Stomach (tissue), 9 donors: ENCODE measurements around the gene SLK. TPM values are rescaled to one million over a fixed set of nuclear protein-coding genes. Genes with fewer than 3 reads are reported as not detected.

Experiments used
- DNase-seq, 2 donors: peaks; one replicate each; pipeline versions ENCODE4 v3.0.0 to v3.0.0-alpha.2; 2013 to 2019
- H3K27ac ChIP-seq, 5 donors: fragments of 200-600 bp in 4 of 5; sonication (generic) in 4 of 5; one replicate each; pipeline ENCODE4 v1.5.1; 2013 to 2019; ENCODE audit warnings: mild to moderate bottlenecking in 1 of 5, moderate library complexity in 1 of 5
- H3K27me3 ChIP-seq, 3 donors: fragments of 200-600 bp; sonication (generic); one replicate each; pipeline ENCODE4 v1.5.1; 2017 to 2019; ENCODE audit warnings: mixed run types in 1 of 3
- H3K36me3 ChIP-seq, 4 donors: fragments of 200-600 bp; sonication (generic); 1 replicate in 3 of 4; 2 replicates in 1 of 4; pipeline ENCODE4 v1.5.1; 2016 to 2019
- H3K4me1 ChIP-seq, 4 donors: fragments of 200-600 bp; sonication (generic); one replicate each; pipeline ENCODE4 v1.5.1; 2016 to 2019
- H3K4me3 ChIP-seq, 4 donors: fragments of 200-600 bp; sonication (generic) in 3 of 4; one replicate each; pipeline ENCODE4 v1.5.1; 2016 to 2019; ENCODE audit warnings: mild to moderate bottlenecking in 1 of 4
- H3K9me3 ChIP-seq, 4 donors: fragments of 200-600 bp; sonication (generic); one replicate each; pipeline ENCODE4 v1.5.1; 2016 to 2019
- CTCF ChIP-seq, 7 experiments: fragments of 450-650 bp in 4 of 7; fragments of 200-600 bp in 3 of 7; sonication (generic) in 3 of 7; IDR thresholded peaks; one replicate each; pipeline ENCODE4 v1.5.1; 2016 to 2019; ENCODE audit warnings: antibody characterized with exemption in 7 of 7, control low read depth in 2 of 7, mild to moderate bottlenecking in 1 of 7
- EP300 ChIP-seq: sonication (generic); formaldehyde crosslinking; IDR thresholded peaks from one replicate; pipeline ENCODE4 v1.6.1; 2017; ENCODE audit warnings: antibody characterized with exemption
- POLR2A ChIP-seq, 4 donors: fragments of 450-650 bp; IDR thresholded peaks; one replicate each; pipeline ENCODE4 v1.6.1; 2016; ENCODE audit warnings: antibody characterized with exemption in 4 of 4, control low read depth in 2 of 4, mild to moderate bottlenecking in 1 of 4, moderate library complexity in 1 of 4
- POLR2AphosphoS5 ChIP-seq, 3 donors: sonication (generic); formaldehyde crosslinking; IDR thresholded peaks; one replicate each; pipeline ENCODE4 v1.6.1; 2016; ENCODE audit warnings: antibody characterized with exemption in 3 of 3
- WGBS, 5 donors: extraction: QIAGEN DNeasy Blood & Tissue Kit in 3 of 5; methylation state at CpG; one replicate each; pipeline versions ENCODE4 v1.1.5 to v1.1.7; 2013 to 2018; 5-methylcytosine and 5-hydroxymethylcytosine counted together
- intact Hi-C: fragments of 100-400 bp; cut with DNase I; formaldehyde crosslinking; loops from one replicate; pipeline ENCODE4 v1.15.1; 2023; ENCODE audit warnings: low total_unique reads
- polyA plus RNA-seq, 3 donors: library from polyadenylated mRNA; stranded (reverse); fragments of 200-250 nt; gene quantifications; one replicate each; pipeline ENCODE4 v1.2.3, GENCODE V29; 2013
- small RNA-seq, 4 donors: library from RNA; depleted of rRNA; stranded (forward); fragments of <200 nt; gene quantifications; one replicate each; pipeline ENCODE3, GENCODE V24; 2016
- total RNA-seq, 5 donors: library from RNA; depleted of rRNA; stranded (reverse); fragments of >200 nt; gene quantifications; one replicate each; pipeline versions ENCODE4 v1.1.0 to v1.2.3, GENCODE V29; 2014 to 2016
- donor health status: healthy with polysubstance abuse.
- donor health status: Bipolar disorder and iron deficiency.
- donor health status: healthy.

Gene SLK
- total and polyA plus RNA-seq, 8 donors = 10.1 to 94.5 (median 47.2) TPM

- Histone ChIP-seq H3K9me3 (no peaks in the 10 kb centered on the region), H3K4me1 (peaks cover 0 to 7% (median 0%) of the 10 kb centered on the region in 4 donors), H3K4me3 (no peak overlapping the region), H3K27me3 (no peaks in the 10 kb centered on the region), H3K27ac (no peak overlapping the region), H3K36me3 (no peaks in the 10 kb centered on the region)
- WGBS, 5 donors = 31 to 72% (median 40%) methylated on average over 3 of the region's 3 CpGs
- no peak for TF ChIP-seq EP300
- no peak for TF ChIP-seq POLR2AphosphoS5 (IDR thresholded peaks at IDR 0.05)
- TF ChIP-seq POLR2A (IDR thresholded peaks at IDR 0.05) = no peak
- TF ChIP-seq CTCF (IDR thresholded peaks at IDR 0.05) = no peak
- peak in 1 of 2 donors; percentile 19 for DNase-seq
- intact Hi-C loops = no loop called here
Observed at GRCh38 chr10:104077247-104077646, 110.3 kb downstream of the SLK start.

- WGBS, 5 donors = 72 to 88% (median 80%) methylated on average over 5 of the region's 5 CpGs
- TF ChIP-seq POLR2A (IDR thresholded peaks at IDR 0.05) (no peak), POLR2AphosphoS5 (IDR thresholded peaks at IDR 0.05) (no peak), EP300 (no peak), CTCF (IDR thresholded peaks at IDR 0.05) (no peak)
- H3K4me1 ChIP-seq = peaks cover 0 to 7% (median 0%) of the 10 kb centered on the region in 4 donors
- intact Hi-C loops = no loop called here
- H3K36me3 ChIP-seq = no peaks in the 10 kb centered on the region
- no peak overlapping the region for H3K4me3 ChIP-seq
- H3K27me3 ChIP-seq = no peaks in the 10 kb centered on the region
- H3K9me3 ChIP-seq = no peaks in the 10 kb centered on the region
- no peak for DNase-seq
- H3K27ac ChIP-seq = no peak overlapping the region
Observed at GRCh38 chr10:104077663-104078151, 110.8 kb downstream of the SLK start.

Small RNAs within 50 kb of the gene (small RNA-seq; reads per million reads assigned to genes)
- 0 reads per million in 4 donors for gene RN7SL524P

Other genes with a start within 250 kb of the SLK start
- gene SH3PXD2A, start 111.6 kb upstream of the SLK start, total RNA-seq = 10 to 100 TPM; 15.2 to 51.6 (median 23.2) TPM
- 10 to 100 TPM; 12.8 to 42.6 (median 24.7) TPM for gene SH3PXD2A, start 111.6 kb upstream of the SLK start, polyA plus RNA-seq
- 10 to 100 TPM in 2 of 5 donors, 1 to 10 TPM in 2, under 1 TPM in 1; 0.45 to 27.0 (median 7.6) TPM for gene STN1, start 49.0 kb upstream of the SLK start, total RNA-seq
- 10 to 100 TPM; 18.9 to 41.1 (median 24.0) TPM for gene STN1, start 49.0 kb upstream of the SLK start, polyA plus RNA-seq
- gene COL17A1, start 118.7 kb downstream of the SLK start, total RNA-seq = 10 to 100 TPM in 2 of 5 donors, 1 to 10 TPM in 2, under 1 TPM in 1; 0.45 to 53.3 (median 5.7) TPM
- 10 to 100 TPM in 1 of 3 donors, 1 to 10 TPM in 2; 1.4 to 50.7 (median 3.4) TPM for gene COL17A1, start 118.7 kb downstream of the SLK start, polyA plus RNA-seq
- 1 to 10 TPM in 4 of 5 donors, under 1 TPM in 1; 0.58 to 8.8 (median 1.8) TPM for gene SFR1, start 155.0 kb downstream of the SLK start, total RNA-seq
- 10 to 100 TPM in 1 of 3 donors, 1 to 10 TPM in 2; 6.0 to 13.1 (median 7.5) TPM for gene SFR1, start 155.0 kb downstream of the SLK start, polyA plus RNA-seq